HG03045 (cell line): ENCODE results near the gene KDR.

ENCODE experiments used
- ATAC-seq: cut with Tn5 transposase; IDR thresholded peaks from one replicate; pipeline ENCODE4 v1.9.1; 2021; ENCODE audit warnings: mild to moderate bottlenecking, moderate library complexity; ENCODE audit not compliant: unreplicated experiment

The KDR gene

DNA sequence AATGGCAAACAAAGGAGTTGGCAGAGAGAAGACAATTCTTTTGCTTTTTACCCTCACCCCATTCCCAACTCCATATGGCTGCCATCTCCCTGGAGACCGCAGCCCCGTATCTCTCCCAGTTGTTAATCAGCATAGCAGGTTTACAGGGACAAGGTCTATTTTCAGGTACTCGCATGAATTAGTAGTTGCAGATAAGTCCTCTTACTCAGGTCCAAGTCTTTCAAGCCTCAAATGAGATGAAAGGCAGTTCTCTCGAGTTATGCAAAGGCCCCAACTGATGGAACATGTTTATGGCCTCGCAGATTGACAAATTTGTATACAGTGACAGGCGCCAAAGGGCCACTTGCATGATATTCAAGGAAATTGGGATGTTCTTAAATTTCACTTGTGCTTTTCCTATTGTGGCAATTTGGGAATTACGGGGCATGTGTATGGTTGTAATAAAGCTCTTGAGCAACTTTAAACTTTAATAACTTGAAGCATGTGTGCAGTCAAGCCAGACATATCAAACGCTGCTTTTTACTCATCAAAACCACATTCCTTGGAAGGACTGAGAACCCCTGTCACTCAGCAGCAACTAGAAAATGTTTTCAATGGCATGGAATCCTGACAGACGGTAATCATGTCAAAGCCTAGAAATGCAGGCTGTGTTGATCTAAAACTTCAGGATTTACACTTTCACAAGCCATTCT, 45.1 kb downstream of the KDR start:
- no peak for ATAC-seq

GRCh38 chr4:55079451-55080173, 45.8 kb downstream of the KDR start:
- no peak for ATAC-seq

DNA sequence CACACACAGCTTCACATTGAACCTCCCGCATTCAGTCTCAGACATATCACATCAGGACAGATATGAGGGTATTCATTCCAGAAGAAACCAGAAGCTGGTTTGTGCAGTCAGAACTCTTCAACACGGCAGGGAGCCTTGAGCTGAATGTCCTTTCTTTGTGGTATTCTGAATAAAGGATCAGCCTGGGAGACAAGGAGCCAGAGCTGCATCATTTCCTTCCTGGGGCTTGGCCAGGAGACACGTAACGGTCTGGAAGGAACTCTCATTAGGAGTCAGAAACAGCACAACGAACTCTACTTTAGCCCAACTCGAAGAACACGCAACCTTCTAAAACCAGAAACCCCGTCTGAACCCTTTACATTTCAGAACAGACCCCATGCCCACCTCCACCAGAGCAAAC, 46.4 kb downstream of the KDR start:
- no peak for ATAC-seq

DNA sequence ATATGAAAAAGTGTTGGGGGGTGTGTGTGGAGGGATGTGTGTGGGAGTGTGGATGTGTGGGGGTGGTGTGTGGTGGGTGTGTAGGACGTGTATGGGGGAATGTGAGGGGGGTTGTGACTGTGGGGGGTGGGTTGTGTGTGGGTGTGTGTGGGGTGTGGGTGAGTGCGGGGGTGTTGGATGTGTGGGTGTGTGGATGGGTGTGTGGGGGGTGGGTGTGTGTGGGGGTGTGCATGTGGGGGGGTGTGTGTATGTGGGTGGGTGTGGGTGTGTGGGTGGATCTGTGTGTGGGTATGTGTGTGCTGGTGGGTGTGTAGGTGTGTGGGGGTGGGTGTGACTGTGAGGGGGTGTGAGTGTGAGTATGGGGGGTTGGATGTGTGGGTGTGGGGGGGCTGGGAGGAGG, 47.8 kb downstream of the KDR start:
- no peak for ATAC-seq

- ATAC-seq, result no peak
These were observed 49.3 kb downstream of the KDR start for GRCh38 chr4:55075823-55076716.

DNA sequence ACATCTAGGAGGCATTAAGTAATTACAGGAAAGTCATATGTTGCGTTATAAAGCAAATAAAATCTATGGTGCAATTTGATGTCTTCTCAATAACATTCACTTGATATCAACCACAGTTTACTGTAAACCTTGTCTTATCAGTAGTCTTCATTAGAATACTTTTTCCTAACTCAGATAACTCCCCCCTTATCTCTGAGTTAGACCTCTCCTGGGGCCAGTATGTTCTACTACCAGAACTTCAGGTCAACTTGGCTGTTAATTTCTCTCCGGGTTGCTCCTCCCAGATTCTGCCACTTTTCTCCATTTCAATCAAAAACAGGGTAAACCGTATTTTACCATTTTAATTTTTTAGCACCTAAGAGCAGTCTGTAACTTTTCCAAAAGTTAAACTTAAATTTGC, 50.0 kb downstream of the KDR start:
- no peak for ATAC-seq

DNA sequence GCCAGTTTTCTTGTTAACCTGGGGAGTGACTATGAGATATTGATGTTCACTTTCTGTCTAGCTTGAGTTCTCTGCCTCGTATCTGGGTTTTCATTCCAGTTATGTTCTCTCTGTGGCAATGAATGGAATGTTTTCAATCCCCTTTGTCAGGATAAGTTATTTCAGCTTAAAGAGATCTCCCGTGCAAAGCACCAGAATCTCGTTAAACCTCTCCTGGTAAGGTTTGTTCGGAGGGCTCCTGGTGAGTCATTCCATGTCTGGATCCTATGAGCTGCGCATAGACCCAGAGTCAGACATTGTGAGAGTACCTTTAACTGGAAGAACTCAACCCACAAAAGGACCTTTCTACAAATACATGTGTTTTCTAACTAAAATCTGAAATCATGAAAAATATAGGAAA, 51.0 kb downstream of the KDR start:
- no peak for ATAC-seq

DNA sequence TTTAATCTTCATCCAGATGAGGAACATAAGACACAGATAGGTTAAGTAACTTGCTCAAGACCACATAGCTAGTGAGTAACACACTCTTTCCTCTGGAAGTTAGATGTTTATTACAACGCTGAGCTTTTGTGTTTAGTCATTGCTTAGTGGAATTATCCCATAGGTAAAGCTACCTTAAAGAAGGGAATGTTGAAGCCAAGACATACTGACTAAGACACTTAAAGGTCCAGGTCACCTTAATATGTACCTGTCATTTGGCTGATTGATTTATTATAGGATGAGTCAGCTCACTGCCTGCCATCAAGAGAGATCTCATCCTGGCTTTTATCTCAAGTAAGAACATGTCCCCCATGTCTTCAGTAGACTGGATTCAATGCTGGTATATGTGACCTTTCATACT, 53.4 kb downstream of the KDR start:
- ATAC-seq, result no peak

DNA sequence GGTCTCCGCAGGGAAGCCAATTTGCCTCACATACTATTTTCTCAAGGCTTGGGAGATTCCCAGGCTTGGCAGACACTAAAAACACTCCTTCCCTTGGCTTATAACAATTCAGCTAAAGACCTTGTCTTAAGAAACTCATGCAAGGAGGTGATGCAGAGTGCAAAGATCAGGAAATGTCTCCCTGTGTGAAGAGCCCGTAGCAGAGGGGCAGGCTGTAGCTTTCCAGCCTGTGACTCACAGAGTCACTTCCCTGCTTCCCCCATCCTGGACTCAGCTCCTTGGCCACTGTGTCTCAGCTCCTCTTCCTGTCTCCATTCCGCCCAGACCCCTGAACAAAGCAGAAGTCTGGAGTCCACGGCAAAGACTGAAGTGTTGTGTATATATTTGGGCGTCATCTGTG, 56.1 kb downstream of the KDR start:
- no peak for ATAC-seq

GRCh38 chr4:55068522-55068921, 56.9 kb downstream of the KDR start:
- no peak for ATAC-seq

GRCh38 chr4:55066018-55066417, 59.4 kb downstream of the KDR start:
- no peak for ATAC-seq

DNA sequence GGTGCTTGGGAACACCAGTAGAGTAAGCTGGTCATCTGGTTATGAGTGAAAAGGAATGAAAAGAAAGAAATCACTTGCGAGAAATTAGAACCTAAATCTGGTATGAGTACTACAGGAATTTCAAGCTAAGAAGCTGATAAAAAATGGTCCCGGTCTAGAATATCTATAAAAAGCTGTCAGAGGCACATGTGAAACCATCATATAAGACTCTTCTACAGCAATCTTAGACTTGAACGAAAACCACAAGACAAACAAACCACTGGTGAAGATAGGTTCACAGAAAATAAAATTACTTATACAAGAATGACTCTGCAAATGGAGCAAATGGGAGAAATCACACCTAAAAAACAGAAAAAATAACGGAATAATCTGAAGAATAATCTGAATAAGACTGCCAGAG, 69.9 kb downstream of the KDR start:
- no peak for ATAC-seq

GRCh38 chr4:55051532-55051931, 73.9 kb downstream of the KDR start:
- no peak for ATAC-seq

- no peak for ATAC-seq
These were observed 74.9 kb downstream of the KDR start for GRCh38 chr4:55050418-55050950.

DNA sequence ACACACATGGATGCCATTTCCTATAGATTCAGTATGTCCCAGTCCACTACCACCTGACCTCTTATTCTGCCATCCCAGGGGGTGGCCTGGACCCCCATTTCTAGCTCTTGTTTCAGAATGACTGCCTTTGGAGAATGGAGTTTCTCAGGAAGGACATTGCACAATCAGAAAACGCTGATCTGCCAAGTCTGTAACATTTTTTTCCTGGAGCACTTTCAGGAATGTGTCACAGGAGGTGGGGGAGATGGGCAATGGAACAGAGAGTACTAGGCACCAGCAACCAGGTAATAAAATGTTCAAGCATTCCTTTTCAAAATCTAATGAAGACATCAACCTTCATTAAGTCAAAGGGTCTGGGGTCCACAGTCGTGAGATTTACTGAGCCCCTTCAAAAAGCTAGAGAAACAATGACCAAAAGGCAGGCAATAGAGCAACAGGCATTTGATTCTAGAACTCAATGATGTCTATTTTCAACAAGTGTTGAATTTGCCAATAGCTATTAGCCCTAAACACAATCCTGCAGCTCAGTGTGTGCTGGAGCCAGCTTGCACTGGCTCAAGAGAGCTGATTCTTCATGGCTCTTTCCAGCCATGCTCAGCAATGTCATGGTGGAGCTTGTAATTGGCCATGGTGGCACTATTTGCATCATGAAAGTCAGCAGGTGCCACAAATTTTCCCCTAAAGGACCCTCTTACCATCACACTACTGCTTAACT, 87.1 kb downstream of the KDR start:
- no peak for ATAC-seq

DNA sequence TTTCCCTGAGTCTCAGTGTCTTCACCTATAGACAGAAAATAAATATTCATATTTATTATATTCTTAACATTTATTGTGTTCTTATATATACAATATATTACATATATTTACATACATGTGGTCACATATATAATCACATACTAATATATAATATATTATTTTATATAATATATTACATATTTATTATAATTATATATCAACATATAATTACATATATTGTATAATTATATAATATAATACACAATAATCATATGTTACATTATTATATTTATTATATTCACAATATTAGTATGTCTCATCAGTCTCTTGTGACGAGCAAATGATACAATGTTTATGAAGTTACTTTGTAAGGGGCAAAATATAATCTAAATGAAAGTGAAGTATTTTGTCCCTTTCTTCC, 87.7 kb downstream of the KDR start:
- no peak for ATAC-seq

GRCh38 chr4:55036405-55036804, 89.0 kb downstream of the KDR start:
- ATAC-seq, result no peak

DNA sequence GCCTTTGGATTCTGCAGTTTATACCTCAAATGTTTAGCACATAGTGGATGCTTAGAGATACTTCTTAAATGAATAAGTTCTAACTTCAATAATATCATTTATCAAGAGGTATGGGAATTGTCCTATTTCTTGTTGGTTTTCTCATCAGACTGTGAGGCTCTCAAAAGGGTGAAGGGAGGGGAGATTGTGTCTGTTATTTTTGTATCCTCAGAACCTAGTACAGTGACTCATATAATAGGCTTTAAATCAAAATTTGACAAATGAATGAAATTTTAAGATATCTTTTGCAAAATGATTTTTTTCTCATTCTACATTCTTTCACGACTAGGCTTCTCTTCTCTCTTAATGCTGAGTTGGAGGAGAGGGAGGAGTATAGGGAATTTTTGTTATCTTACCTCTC, 89.5 kb downstream of the KDR start:
- ATAC-seq, result no peak

DNA sequence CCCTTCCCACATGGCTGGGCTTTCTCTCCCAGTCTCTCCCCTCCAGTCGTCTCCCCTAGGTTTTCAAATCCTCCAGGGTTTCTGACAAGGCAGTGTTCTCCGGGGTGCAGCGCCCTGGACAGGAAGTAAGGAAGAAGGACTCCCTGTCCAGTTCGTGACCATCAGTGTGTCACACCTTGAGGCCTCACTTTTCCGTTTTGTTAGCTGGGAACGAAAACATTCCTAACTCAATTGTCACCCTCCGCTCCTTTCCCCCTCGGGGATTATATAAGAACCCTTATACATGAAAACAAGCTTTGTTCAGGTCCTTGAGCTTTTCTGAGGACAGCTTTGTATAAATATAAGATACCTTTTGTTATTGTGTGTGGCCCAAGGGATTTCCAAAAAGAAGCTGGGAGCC, 92.1 kb downstream of the KDR start:
- no peak for ATAC-seq

GRCh38 chr4:55032788-55033187, 92.6 kb downstream of the KDR start:
- ATAC-seq, result no peak

DNA sequence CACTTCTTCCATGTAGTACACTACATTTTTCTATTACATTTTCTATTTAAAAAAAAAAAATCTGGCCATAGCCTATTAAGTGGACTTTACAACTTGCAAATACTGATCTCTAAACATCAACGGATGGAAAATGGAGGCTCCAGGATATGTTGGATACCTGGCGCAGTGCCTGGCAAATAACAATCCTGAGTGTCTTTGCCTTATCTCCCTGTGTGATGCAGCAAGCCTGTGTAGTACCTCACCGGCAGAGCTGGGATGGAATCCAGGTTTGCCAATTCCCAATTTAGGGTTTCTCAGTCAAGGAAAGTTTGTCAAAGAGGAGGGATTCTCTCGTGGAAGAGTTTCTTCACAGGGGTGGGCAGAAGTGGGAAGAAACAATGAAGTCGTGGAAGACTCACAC, 93.2 kb downstream of the KDR start:
- no peak for ATAC-seq
